SK-N-MC (cell line): ENCODE data around the gene MAN1C1.

Experiments
- EZH2 ChIP-seq: fragments of 200-600 bp; sonication (generic); IDR thresholded peaks from one replicate; pipeline ENCODE4 v1.6.1; 2017; ENCODE audit warnings: antibody characterized with exemption
- POLR2AphosphoS5 ChIP-seq: IDR thresholded peaks from 2 replicates; pipeline ENCODE4 v1.6.1; 2012; ENCODE audit warnings: mild to moderate bottlenecking, low read depth, low read length, borderline replicate concordance

DNA sequence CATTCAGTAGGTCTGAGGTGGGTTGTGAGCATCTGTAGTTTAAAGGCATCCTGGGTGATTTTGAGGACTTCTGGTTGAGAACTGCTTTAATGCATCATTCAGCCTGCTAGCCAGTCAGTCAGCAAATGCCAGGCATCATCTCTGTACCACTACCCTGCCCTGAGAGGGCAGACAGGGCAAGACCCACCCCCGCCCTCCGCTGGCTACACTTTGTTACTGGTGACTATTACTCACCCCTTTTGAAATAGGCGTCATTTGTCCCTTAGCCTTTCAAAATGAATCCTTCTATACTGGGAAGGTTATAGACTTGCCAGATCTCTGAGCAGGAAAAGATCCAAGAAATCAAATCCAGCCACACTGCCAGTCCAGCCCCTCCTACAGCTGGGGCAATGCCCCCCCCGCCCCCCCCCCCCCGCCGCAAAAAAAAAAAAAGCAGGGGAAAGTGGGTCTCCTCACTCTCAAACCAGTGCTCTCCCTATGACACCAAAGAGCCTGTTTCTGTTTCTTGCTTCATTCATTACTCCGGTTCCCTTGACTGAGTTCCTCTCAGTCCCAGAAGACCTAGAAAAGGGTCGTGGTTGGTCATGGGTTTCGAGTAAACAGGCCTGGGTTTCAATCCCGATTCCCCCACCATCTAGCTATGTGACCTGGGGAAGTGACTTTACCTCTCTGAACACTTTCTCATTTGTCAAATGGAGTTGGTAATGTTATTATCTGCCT, 187.8 kb downstream of the MAN1C1 start:
- TF ChIP-seq POLR2AphosphoS5 (no peak), EZH2 (no peak)
